Esophagus squamous epithelium (tissue), 5 donors: ENCODE data around the gene FNDC4. TPM values are rescaled to one million over a fixed set of nuclear protein-coding genes. Genes with fewer than 3 reads are reported as not detected.

ENCODE experiments used
- DNase-seq: peaks from one replicate; lab custom pipeline; 2025; lab: John Stamatoyannopoulos, UW
- H3K27ac ChIP-seq, 4 donors: fragments of 200-600 bp; sonication (generic); one replicate each; pipeline ENCODE4 v1.5.1; 2016 to 2019; ENCODE audit warnings: mild to moderate bottlenecking in 1 of 4
- H3K27me3 ChIP-seq, 4 donors: fragments of 200-600 bp; sonication (generic); 1 replicate in 3 of 4; 2 replicates in 1 of 4; pipeline versions ENCODE4 v1.5.1 to v1.6.0; 2017 to 2021; ENCODE audit warnings: antibody characterized with exemption in 1 of 4
- H3K36me3 ChIP-seq, 3 donors: fragments of 200-600 bp; sonication (generic); one replicate each; pipeline ENCODE4 v1.5.1; 2016 to 2019
- H3K4me1 ChIP-seq, 3 donors: fragments of 200-600 bp; sonication (generic); one replicate each; pipeline ENCODE4 v1.5.1; 2017 to 2019
- H3K4me3 ChIP-seq, 4 donors: fragments of 200-600 bp; sonication (generic); 1 replicate in 3 of 4; 2 replicates in 1 of 4; pipeline ENCODE4 v1.5.1; 2016 to 2019; ENCODE audit warnings: mild to moderate bottlenecking in 2 of 4, moderate library complexity in 1 of 4
- H3K9me3 ChIP-seq, 3 donors: fragments of 200-600 bp; sonication (generic); one replicate each; pipeline ENCODE4 v1.5.1; 2016 to 2019
- CTCF ChIP-seq, 6 experiments: fragments of 450-650 bp in 4 of 6; fragments of 200-600 bp in 2 of 6; sonication (generic) in 2 of 6; IDR thresholded peaks; one replicate each; pipeline ENCODE4 v1.5.1; 2016 to 2019; ENCODE audit warnings: antibody characterized with exemption in 6 of 6, mild to moderate bottlenecking in 4 of 6, moderate library complexity in 4 of 6
- POLR2A ChIP-seq, 4 donors: fragments of 450-650 bp; IDR thresholded peaks; one replicate each; pipeline ENCODE4 v1.6.1; 2017; ENCODE audit warnings: antibody characterized with exemption in 4 of 4, mild to moderate bottlenecking in 4 of 4, moderate library complexity in 3 of 4
- WGBS, 2 donors: methylation state at CpG; one replicate each; pipeline ENCODE4 v1.1.5; 2018; 5-methylcytosine and 5-hydroxymethylcytosine counted together
- intact Hi-C: fragments of 100-400 bp; cut with DNase I; formaldehyde crosslinking; loops from one replicate; pipeline ENCODE4 v1.15.0; 2022
- total RNA-seq, 4 donors: library from RNA; depleted of rRNA; stranded (reverse); fragments of >200 nt; gene quantifications; one replicate each; pipeline ENCODE4 v1.1.0, GENCODE V29; 2016
- donor health status: DM: yes; HTN: yes; CAD: no.

The FNDC4 gene
- total RNA-seq, 4 donors from 2014 or later, result 4.6 to 28.2 (median 11.3) TPM

GRCh38 chr2:27494284-27494943 lies 586 bp downstream of the FNDC4 start:
- Histone ChIP-seq H3K27ac (peak overlapping the region; percentile 53 to 76 (median 63)), H3K27me3 (peaks cover 0 to 43% (median 0%) of the 10 kb centered on the region in 4 donors), H3K4me3 (peak overlapping the region; percentile 53 to 84 (median 62)), H3K36me3 (no peaks in the 10 kb centered on the region), H3K4me1 (peaks cover 4 to 44% (median 4%) of the 10 kb centered on the region in 3 donors), H3K9me3 (no peaks in the 10 kb centered on the region)
- DNase-seq, result no peak
- intact Hi-C loops, result no loop called here
- TF ChIP-seq CTCF (IDR thresholded peaks at IDR 0.05) (no peak), POLR2A (IDR thresholded peaks at IDR 0.05) (no peak)
- WGBS, 2 donors, result 33% methylated on average over 10 of the region's 35 CpGs; no CpG with 5 or more reads in 1 of the 2 donors

GRCh38 chr2:27493948-27494283 lies 1.1 kb downstream of the FNDC4 start:
- Histone ChIP-seq H3K27me3 (peaks cover 0 to 40% (median 0%) of the 10 kb centered on the region in 4 donors), H3K4me1 (peaks cover 7 to 49% (median 8%) of the 10 kb centered on the region in 3 donors), H3K27ac (peak overlapping the region in 2 of 4 donors; percentile 53 to 76), H3K36me3 (no peaks in the 10 kb centered on the region), H3K4me3 (peak overlapping the region in 2 of 4 donors; percentile 70 to 84), H3K9me3 (no peaks in the 10 kb centered on the region)
- no peak for TF ChIP-seq POLR2A (IDR thresholded peaks at IDR 0.05)
- no peak for TF ChIP-seq CTCF (IDR thresholded peaks at IDR 0.05)
- 87 to 92% methylated on average over 4 to 5 of the region's 13 CpGs for WGBS, 2 donors
- intact Hi-C loops, result no loop called here
- DNase-seq, result no peak

- peaks cover 0 to 35% (median 0%) of the 10 kb centered on the region in 4 donors for H3K27me3 ChIP-seq
- DNase-seq, result no peak
- no peak overlapping the region for H3K4me3 ChIP-seq
- no peak overlapping the region for H3K27ac ChIP-seq
- peaks cover 8 to 60% (median 11%) of the 10 kb centered on the region in 3 donors for H3K4me1 ChIP-seq
- intact Hi-C loops, result no loop called here
- TF ChIP-seq CTCF (IDR thresholded peaks at IDR 0.05) (no peak), POLR2A (IDR thresholded peaks at IDR 0.05) (no peak)
- H3K9me3 ChIP-seq, result no peaks in the 10 kb centered on the region
- WGBS, 2 donors, result 85 to 87% methylated on average over 4 of the region's 4 CpGs
- H3K36me3 ChIP-seq, result no peaks in the 10 kb centered on the region
Measured at GRCh38 chr2:27492557-27492956, 2.4 kb downstream of the FNDC4 start.

- Histone ChIP-seq H3K36me3 (peaks cover 0 to 12% (median 0%) of the 10 kb centered on the region in 3 donors), H3K27me3 (peaks cover 0 to 11% (median 0%) of the 10 kb centered on the region in 4 donors), H3K27ac (peak within 1 kb of the TSS; percentile 72 to 87 (median 80)), H3K4me3 (peak within 1 kb of the TSS; percentile 37 to 76 (median 56)), H3K9me3 (no peaks in the 10 kb centered on the region), H3K4me1 (peaks cover 5 to 55% (median 7%) of the 10 kb centered on the region in 3 donors)
- DNase-seq, result peak; percentile 96
- TF ChIP-seq POLR2A (IDR thresholded peaks at IDR 0.05), result peak in 1 of 4 donors; percentile 65
- no peak for TF ChIP-seq CTCF (IDR thresholded peaks at IDR 0.05)
- WGBS, 2 donors, result 11 to 13% methylated on average over 24 to 33 of the region's 43 CpGs
- intact Hi-C loops, result no loop called here
Measured at GRCh38 chr2:27489498-27490397, 5.3 kb downstream of the FNDC4 start, which contains the start of gene IFT172. TSS of gene IFT172 (minus strand) at chr2:27489743. CDS start at chr2:27489653, 90 bp downstream.
